ENCODE data around the gene WDPCP. TPM values are rescaled to one million over a fixed set of nuclear protein-coding genes. Genes with fewer than 3 reads are reported as not detected.

Gene WDPCP
- total RNA-seq, 4 donors from 2014 or later = 7.1 to 19.9 (median 9.6) TPM

- H3K36me3 ChIP-seq = peaks cover 0 to 17% of the 10 kb centered on the region in 2 donors
- WGBS, 2 donors (ENCODE audit: low coverage in 1 of 2) = 92 to 93% methylated on average over 3 of the region's 3 CpGs
- TF ChIP-seq POLR2AphosphoS5 (IDR thresholded peaks at IDR 0.05) (no peak), CTCF (IDR thresholded peaks at IDR 0.05) (no peak), EP300 (IDR thresholded peaks at IDR 0.05) (no peak), POLR2A (IDR thresholded peaks at IDR 0.05) (no peak)
- no peak overlapping the region for H3K4me3 ChIP-seq
- ATAC-seq = no peak
- H3K9me3 ChIP-seq = peaks cover 0 to 6% (median 0%) of the 10 kb centered on the region in 3 donors
- H3K27me3 ChIP-seq = no peaks in the 10 kb centered on the region
- H3K27ac ChIP-seq = no peak overlapping the region
- no peaks in the 10 kb centered on the region for H3K4me1 ChIP-seq
Measured at GRCh38 chr2:63122921-63123320, 465.4 kb downstream of the WDPCP start.

- peaks cover 0 to 18% (median 0%) of the 10 kb centered on the region in 3 donors for H3K9me3 ChIP-seq
- no peak for ATAC-seq
- no peak for TF ChIP-seq CTCF (IDR thresholded peaks at IDR 0.05)
- TF ChIP-seq EP300 (IDR thresholded peaks at IDR 0.05) = no peak
- no peak for TF ChIP-seq POLR2A (IDR thresholded peaks at IDR 0.05)
- TF ChIP-seq POLR2AphosphoS5 (IDR thresholded peaks at IDR 0.05) = no peak
- H3K4me3 ChIP-seq = no peak overlapping the region
- H3K27me3 ChIP-seq = no peaks in the 10 kb centered on the region
- WGBS, 2 donors (ENCODE audit: low coverage in 1 of 2) = 90 to 92% methylated on average over 3 to 5 of the region's 5 CpGs
- H3K4me1 ChIP-seq = no peaks in the 10 kb centered on the region
- H3K27ac ChIP-seq = no peak overlapping the region
- peaks cover 0 to 17% of the 10 kb centered on the region in 2 donors for H3K36me3 ChIP-seq
Measured at GRCh38 chr2:63121055-63121834, 467.0 kb downstream of the WDPCP start.

GRCh38 chr2:63118821-63119220 lies 469.5 kb downstream of the WDPCP start:
- 100% methylated on average over 2 of the region's 2 CpGs; no CpG with 5 or more reads in 1 of the 2 donors for WGBS, 2 donors (ENCODE audit: low coverage in 1 of 2)
- Histone ChIP-seq H3K9me3 (peaks cover 0 to 37% (median 0%) of the 10 kb centered on the region in 3 donors), H3K36me3 (peaks cover 0 to 17% of the 10 kb centered on the region in 2 donors), H3K4me1 (no peaks in the 10 kb centered on the region), H3K4me3 (no peak overlapping the region), H3K27ac (no peak overlapping the region), H3K27me3 (no peaks in the 10 kb centered on the region)
- TF ChIP-seq POLR2A (IDR thresholded peaks at IDR 0.05) (no peak), EP300 (IDR thresholded peaks at IDR 0.05) (no peak), CTCF (IDR thresholded peaks at IDR 0.05) (no peak), POLR2AphosphoS5 (IDR thresholded peaks at IDR 0.05) (no peak)
- ATAC-seq = no peak

GRCh38 chr2:63104482-63104881 lies 483.8 kb downstream of the WDPCP start:
- Histone ChIP-seq H3K4me3 (no peak overlapping the region), H3K9me3 (peaks cover 0 to 46% (median 0%) of the 10 kb centered on the region in 3 donors), H3K27ac (no peak overlapping the region), H3K4me1 (no peaks in the 10 kb centered on the region), H3K36me3 (no peaks in the 10 kb centered on the region), H3K27me3 (no peaks in the 10 kb centered on the region)
- ATAC-seq = no peak
- TF ChIP-seq POLR2A (IDR thresholded peaks at IDR 0.05) (no peak), EP300 (IDR thresholded peaks at IDR 0.05) (no peak)
- 86 to 100% methylated on average over 1 of the region's 1 CpG for WGBS, 2 donors (ENCODE audit: low coverage in 1 of 2)

GRCh38 chr2:63101954-63102353 lies 486.3 kb downstream of the WDPCP start:
- TF ChIP-seq EP300 (IDR thresholded peaks at IDR 0.05) = no peak
- TF ChIP-seq POLR2A (IDR thresholded peaks at IDR 0.05) = no peak
- Histone ChIP-seq H3K27ac (no peak overlapping the region), H3K36me3 (no peaks in the 10 kb centered on the region), H3K4me1 (no peaks in the 10 kb centered on the region), H3K4me3 (no peak overlapping the region), H3K9me3 (peaks cover 0 to 46% (median 0%) of the 10 kb centered on the region in 3 donors), H3K27me3 (no peaks in the 10 kb centered on the region)
- 67 to 81% methylated on average over 2 of the region's 2 CpGs for WGBS, 2 donors (ENCODE audit: low coverage in 1 of 2)
- no peak for ATAC-seq

GRCh38 chr2:63099032-63099431 lies 489.2 kb downstream of the WDPCP start:
- H3K36me3 ChIP-seq = no peaks in the 10 kb centered on the region
- H3K4me3 ChIP-seq = no peak overlapping the region
- TF ChIP-seq POLR2A (IDR thresholded peaks at IDR 0.05) (no peak), EP300 (IDR thresholded peaks at IDR 0.05) (no peak), POLR2AphosphoS5 (IDR thresholded peaks at IDR 0.05) (no peak), CTCF (IDR thresholded peaks at IDR 0.05) (no peak)
- no peaks in the 10 kb centered on the region for H3K27me3 ChIP-seq
- H3K4me1 ChIP-seq = no peaks in the 10 kb centered on the region
- 55 to 88% methylated on average over 1 of the region's 1 CpG for WGBS, 2 donors (ENCODE audit: low coverage in 1 of 2)
- no peak overlapping the region for H3K27ac ChIP-seq
- ATAC-seq = no peak
- peaks cover 0 to 22% (median 0%) of the 10 kb centered on the region in 3 donors for H3K9me3 ChIP-seq

Measured in gastroesophageal sphincter (tissue), 4 donors.